IMR-90 (cell line): ENCODE measurements around the gene TUBGCP3. TPM values are rescaled to one million over a fixed set of nuclear protein-coding genes. Genes with fewer than 3 reads are reported as not detected.

Source experiments
- ATAC-seq: fragments of 200-7000 bp; cut with Tn5 transposase; 2 replicates; pipeline ENCODE4 v1.9.1; 2020; ENCODE audit warnings: low read depth, mild to moderate bottlenecking, moderate library complexity
- BruUV-seq: library from RNA; stranded (reverse); fragments of 400-500 nt; replicated peaks from 2 replicates; lab custom pipeline; 2021; lab: Mats Ljungman, UMichigan
- CTCF ChIA-PET: fragments of 300-600 bp; formaldehyde crosslinking; extraction: SDS; loops from one replicate; lab custom pipeline; 2021; ENCODE audit warnings: antibody characterized with exemption; lab: Yijun Ruan, JAX
- POLR2A ChIA-PET: fragments of 300-600 bp; sonication (Branson Sonifier 250); formaldehyde crosslinking; loops from one replicate; lab custom pipeline; 2022; ENCODE audit warnings: antibody characterized with exemption; ENCODE audit not compliant: unreplicated experiment; lab: Charles Lee
- DNase-seq: peaks from one replicate; pipeline ENCODE4 v3.0.0; 2013
- H2AFZ ChIP-seq: replicated peaks from 2 replicates; pipeline ENCODE3; 2013; ENCODE audit warnings: low read length, mild to moderate bottlenecking; ENCODE audit not compliant: poor library complexity
- H2AK5ac ChIP-seq: 2 replicates; pipeline ENCODE4 v1.6.1; 2013; ENCODE audit warnings: low read depth, low read length, inconsistent platforms
- H2AK9ac ChIP-seq: replicated peaks from 2 replicates; pipeline ENCODE3; 2013; ENCODE audit warnings: mild to moderate bottlenecking, low read depth, low read length, moderate library complexity; ENCODE audit not compliant: poor library complexity
- H2BK120ac ChIP-seq: 2 replicates; pipeline ENCODE4 v1.6.1; 2013; ENCODE audit warnings: low read depth, low read length, inconsistent platforms
- H2BK15ac ChIP-seq: 3 replicates; pipeline ENCODE4 v1.6.1; 2013; ENCODE audit warnings: low read depth, low read length, inconsistent platforms
- H2BK20ac ChIP-seq: 2 replicates; pipeline ENCODE4 v1.6.1; 2013; ENCODE audit warnings: low read depth, mild to moderate bottlenecking, inconsistent platforms, low read length, moderate library complexity
- H2BK5ac ChIP-seq: 2 replicates; pipeline ENCODE4 v1.6.1; 2013; ENCODE audit warnings: mild to moderate bottlenecking, low read depth, low read length, inconsistent platforms; ENCODE audit not compliant: poor library complexity, severe bottlenecking
- H3K14ac ChIP-seq: replicated peaks from 2 replicates; pipeline ENCODE4 v1.6.1; 2013; ENCODE audit warnings: low read depth, low read length, inconsistent platforms
- H3K18ac ChIP-seq: 2 replicates; pipeline ENCODE4 v1.6.1; 2013; ENCODE audit warnings: low read depth, low read length, control low read depth
- H3K23ac ChIP-seq: 2 replicates; pipeline ENCODE4 v1.6.1; 2013; ENCODE audit warnings: low read depth, low read length, inconsistent platforms
- H3K27ac ChIP-seq: 2 replicates; pipeline ENCODE4 v1.5.1; 2013; ENCODE audit warnings: mild to moderate bottlenecking, control low read depth, low read length; ENCODE audit not compliant: insufficient read depth
- H3K27me3 ChIP-seq: 2 replicates; pipeline ENCODE4 v1.6.1; 2013; ENCODE audit warnings: low read length; ENCODE audit not compliant: control insufficient read depth, insufficient read depth
- H3K36me3 ChIP-seq: 2 replicates; pipeline ENCODE4 v1.6.1; 2013; ENCODE audit warnings: low read length, mixed read lengths; ENCODE audit not compliant: control insufficient read depth, insufficient read depth
- H3K4ac ChIP-seq: 2 replicates; pipeline ENCODE4 v1.6.1; 2013; ENCODE audit warnings: low read depth, low read length, inconsistent platforms
- H3K4me1 ChIP-seq: 2 replicates; pipeline ENCODE4 v1.6.1; 2013; ENCODE audit warnings: low read length, mixed read lengths; ENCODE audit not compliant: control insufficient read depth, insufficient read depth
- H3K4me2 ChIP-seq: 2 replicates; pipeline ENCODE4 v1.6.1; 2013; ENCODE audit warnings: low read depth, mild to moderate bottlenecking, control low read depth, low read length, moderate library complexity
- H3K4me3 ChIP-seq: 2 replicates; pipeline ENCODE4 v1.5.1; 2013; ENCODE audit warnings: low read depth, mild to moderate bottlenecking, control low read depth, low read length, moderate library complexity; ENCODE audit not compliant: insufficient read depth
- H3K56ac ChIP-seq: 2 replicates; pipeline ENCODE4 v1.6.1; 2013; ENCODE audit warnings: low read length, inconsistent platforms; ENCODE audit not compliant: insufficient read depth; ENCODE audit errors: extremely low read depth
- H3K79me1 ChIP-seq, 2 experiments: 2 replicates each; pipeline ENCODE4 v1.6.1; 2013; ENCODE audit warnings: low read length in 2 of 2, inconsistent platforms in 1 of 2, low read depth in 1 of 2
- H3K9ac ChIP-seq: 2 replicates; pipeline ENCODE4 v1.6.1; 2013; ENCODE audit warnings: low read depth, low read length, control low read depth
- H3K9me1 ChIP-seq: 2 replicates; pipeline ENCODE4 v1.6.1; 2013; ENCODE audit warnings: low read length, inconsistent platforms; ENCODE audit not compliant: insufficient read depth
- H3K9me3 ChIP-seq: 2 replicates; pipeline ENCODE4 v1.6.1; 2013; ENCODE audit warnings: low read length; ENCODE audit not compliant: control insufficient read depth, insufficient read depth
- H4K20me1 ChIP-seq: 2 replicates; pipeline ENCODE4 v1.6.1; 2013; ENCODE audit warnings: low read length, inconsistent platforms; ENCODE audit not compliant: insufficient read depth
- H4K5ac ChIP-seq: 2 replicates; pipeline ENCODE4 v1.6.1; 2013; ENCODE audit warnings: mild to moderate bottlenecking, low read depth, low read length, control low read depth
- H4K8ac ChIP-seq, 2 experiments: 2 replicates each; pipeline ENCODE4 v1.6.1; 2013; ENCODE audit warnings: low read depth in 2 of 2, low read length in 2 of 2, control low read depth in 1 of 2, inconsistent platforms in 1 of 2
- H4K91ac ChIP-seq: 2 replicates; pipeline ENCODE4 v1.6.1; 2013; ENCODE audit warnings: low read depth, low read length, inconsistent platforms; ENCODE audit not compliant: insufficient read depth
- BHLHE40 ChIP-seq: fragments of 150-350 bp; IDR thresholded peaks from 2 replicates; pipeline ENCODE4 v1.6.1; 2016; ENCODE audit warnings: mild to moderate bottlenecking, low read depth, low read length
- CHD1 ChIP-seq: IDR thresholded peaks from 2 replicates; pipeline ENCODE4 v1.6.1; 2012; ENCODE audit warnings: low read depth, low read length, improper control_type of control experiment
- MAFK ChIP-seq: IDR thresholded peaks from 2 replicates; pipeline ENCODE4 v1.6.1; 2012; ENCODE audit warnings: low read depth, low read length, improper control_type of control experiment
- MXI1 ChIP-seq: IDR thresholded peaks from 2 replicates; pipeline ENCODE4 v1.6.1; 2012; ENCODE audit warnings: low read depth, mild to moderate bottlenecking, low read length, moderate library complexity, borderline replicate concordance
- RCOR1 ChIP-seq: IDR thresholded peaks from 2 replicates; pipeline ENCODE4 v1.6.1; 2012; ENCODE audit warnings: mild to moderate bottlenecking, low read length, improper control_type of control experiment; ENCODE audit not compliant: insufficient replicate concordance
- WGBS, 2 experiments: methylation state at CpG; one replicate each; pipeline versions ENCODE4 v1.1.5 to v1.1.7; 2013; ENCODE audit warnings: missing lambda C conversion rate in 2 of 2; ENCODE audit not compliant: insufficient read length in 1 of 2; ENCODE audit errors: extremely low coverage in 2 of 2; 5-methylcytosine and 5-hydroxymethylcytosine counted together
- dilution Hi-C: fragments of 300-500 bp; cut with HindIII; formaldehyde crosslinking; loops from one replicate; pipeline ENCODE4 v1.14.3; 2018; ENCODE audit warnings: low sequenced_read_pairs; ENCODE audit not compliant: unreplicated experiment
- in situ Hi-C: fragments of 300-500 bp; cut with MboI; formaldehyde crosslinking; loops from 3 replicates; pipeline ENCODE4 v1.14.3; 2019; ENCODE audit warnings: low sequenced_read_pairs, inconsistent platforms, mixed read lengths
- intact Hi-C: fragments of 100-400 bp; cut with micrococcal nuclease; formaldehyde crosslinking; loops from 2 replicates; pipeline ENCODE4 v1.10.0; 2022
- polyA plus RNA-seq, 3 experiments: library from polyadenylated mRNA; depleted of rRNA; stranded (reverse); fragments of >200 nt; gene quantifications; 2 replicates each; pipeline ENCODE4 v1.2.3, GENCODE V29; 2012; ENCODE audit warnings: low replicate concordance in 1 of 3
- total RNA-seq: library from RNA; depleted of rRNA; stranded (reverse); fragments of >200 nt; gene quantifications from 2 replicates; pipeline ENCODE4 v1.2.3, GENCODE V29; 2012
- TF ChIP-seq, protein P1 (sequence below): conservative IDR thresholded peaks from 2 replicates; pipeline ENCODE4 v1.5.1; 2012; ENCODE audit warnings: mild to moderate bottlenecking, low read depth, low read length, improper control_type of control experiment
- TF ChIP-seq, protein P2 (sequence below): fragments of 150-350 bp; IDR thresholded peaks from 2 replicates; pipeline ENCODE4 v1.6.1; 2016; ENCODE audit warnings: low read depth, mild to moderate bottlenecking, low read length, moderate library complexity, borderline replicate concordance

The TUBGCP3 gene
- total and polyA plus RNA-seq, 2 of the 4 experiments (the other 2 are of a cell fraction): 16.0 to 17.8 TPM

DNA sequence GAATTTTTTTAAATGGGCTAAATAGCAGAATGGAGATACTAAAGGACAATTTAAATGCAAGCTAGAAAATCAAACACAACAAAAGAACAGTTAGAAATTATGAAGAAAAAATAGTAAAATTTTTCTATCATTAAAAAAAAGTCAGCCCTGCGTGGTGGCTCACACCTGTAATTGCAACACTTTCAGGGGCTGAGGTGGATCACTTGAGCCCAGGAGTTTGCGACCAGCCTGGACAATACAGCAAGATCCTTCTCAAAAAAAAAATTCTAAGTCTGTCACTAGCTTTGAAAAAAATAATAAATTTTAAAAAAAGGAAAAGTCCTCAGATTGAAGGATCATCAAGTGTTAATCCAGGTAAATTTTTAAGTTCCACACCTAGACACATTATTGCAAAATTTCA, 7.7 kb downstream of the TUBGCP3 start:
- no peak overlapping the region for H2AFZ ChIP-seq
- H3K27ac ChIP-seq: no peak overlapping the region
- no TSS peak for BruUV-seq
- ATAC-seq (no peak), DNase-seq (no peak)
- H3K9ac ChIP-seq: no peak overlapping the region
- H3K4me2 ChIP-seq: no peak overlapping the region
- H2AK5ac ChIP-seq: no peak overlapping the region
- POLR2A ChIA-PET: no interaction called here
- H2BK120ac ChIP-seq: no peak overlapping the region
- no peak overlapping the region for H3K23ac ChIP-seq
- H3K4ac ChIP-seq: no peak overlapping the region
- CTCF ChIA-PET: no interaction called here
- WGBS, 2 experiments: no CpG with 5 or more reads among the region's 2 CpGs
- H2BK20ac ChIP-seq: no peak overlapping the region
- H3K79me1 ChIP-seq: peaks cover 28 to 60% of the 10 kb centered on the region in 2 experiments
- TF ChIP-seq, protein P1, sequence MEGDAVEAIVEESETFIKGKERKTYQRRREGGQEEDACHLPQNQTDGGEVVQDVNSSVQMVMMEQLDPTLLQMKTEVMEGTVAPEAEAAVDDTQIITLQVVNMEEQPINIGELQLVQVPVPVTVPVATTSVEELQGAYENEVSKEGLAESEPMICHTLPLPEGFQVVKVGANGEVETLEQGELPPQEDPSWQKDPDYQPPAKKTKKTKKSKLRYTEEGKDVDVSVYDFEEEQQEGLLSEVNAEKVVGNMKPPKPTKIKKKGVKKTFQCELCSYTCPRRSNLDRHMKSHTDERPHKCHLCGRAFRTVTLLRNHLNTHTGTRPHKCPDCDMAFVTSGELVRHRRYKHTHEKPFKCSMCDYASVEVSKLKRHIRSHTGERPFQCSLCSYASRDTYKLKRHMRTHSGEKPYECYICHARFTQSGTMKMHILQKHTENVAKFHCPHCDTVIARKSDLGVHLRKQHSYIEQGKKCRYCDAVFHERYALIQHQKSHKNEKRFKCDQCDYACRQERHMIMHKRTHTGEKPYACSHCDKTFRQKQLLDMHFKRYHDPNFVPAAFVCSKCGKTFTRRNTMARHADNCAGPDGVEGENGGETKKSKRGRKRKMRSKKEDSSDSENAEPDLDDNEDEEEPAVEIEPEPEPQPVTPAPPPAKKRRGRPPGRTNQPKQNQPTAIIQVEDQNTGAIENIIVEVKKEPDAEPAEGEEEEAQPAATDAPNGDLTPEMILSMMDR: no peak
- TF ChIP-seq CHD1 (no peak), RCOR1 (no peak), MXI1 (no peak), BHLHE40 (no peak), MAFK (no peak)
- TF ChIP-seq, protein P2, sequence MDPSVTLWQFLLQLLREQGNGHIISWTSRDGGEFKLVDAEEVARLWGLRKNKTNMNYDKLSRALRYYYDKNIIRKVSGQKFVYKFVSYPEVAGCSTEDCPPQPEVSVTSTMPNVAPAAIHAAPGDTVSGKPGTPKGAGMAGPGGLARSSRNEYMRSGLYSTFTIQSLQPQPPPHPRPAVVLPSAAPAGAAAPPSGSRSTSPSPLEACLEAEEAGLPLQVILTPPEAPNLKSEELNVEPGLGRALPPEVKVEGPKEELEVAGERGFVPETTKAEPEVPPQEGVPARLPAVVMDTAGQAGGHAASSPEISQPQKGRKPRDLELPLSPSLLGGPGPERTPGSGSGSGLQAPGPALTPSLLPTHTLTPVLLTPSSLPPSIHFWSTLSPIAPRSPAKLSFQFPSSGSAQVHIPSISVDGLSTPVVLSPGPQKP: no peak
- no peak overlapping the region for H3K18ac ChIP-seq
- no peak overlapping the region for H2AK9ac ChIP-seq
- H3K36me3 ChIP-seq: no peaks in the 10 kb centered on the region
- H3K14ac ChIP-seq: no peak overlapping the region
- H2BK15ac ChIP-seq: no peak overlapping the region
- H4K5ac ChIP-seq: no peak overlapping the region
- no peaks in the 10 kb centered on the region for H3K27me3 ChIP-seq
- H2BK5ac ChIP-seq: no peak overlapping the region
- no peaks in the 10 kb centered on the region for H3K9me3 ChIP-seq
- H3K9me1 ChIP-seq: peaks cover 11% of the 10 kb centered on the region; the same call in 1 of the 2 replicates
- no peak overlapping the region for H4K8ac ChIP-seq
- H4K20me1 ChIP-seq: peaks cover 24% of the 10 kb centered on the region
- no peak overlapping the region for H3K4me3 ChIP-seq
- dilution Hi-C loops: no loop called here
- intact Hi-C loops: no loop called here
- in situ Hi-C loops: no loop called here
- H3K56ac ChIP-seq: no peak overlapping the region
- H3K4me1 ChIP-seq: peaks cover 6% of the 10 kb centered on the region
- H4K91ac ChIP-seq: no peak overlapping the region
